ENCODE measurements around the gene TOM1L2.

The TOM1L2 gene

GRCh38 chr17:17866897-17867296 lies 105.3 kb downstream of the TOM1L2 start:
- H3K27ac ChIP-seq, result no peak overlapping the region
- TF ChIP-seq CTCF (IDR thresholded peaks at IDR 0.05) (no peak), ZFX (IDR thresholded peaks at IDR 0.05; ENCODE audit: borderline replicate concordance) (no peak)

- H3K27ac ChIP-seq, result no peak overlapping the region
- TF ChIP-seq ZFX (IDR thresholded peaks at IDR 0.05; ENCODE audit: borderline replicate concordance), result no peak
- no peak for TF ChIP-seq CTCF (IDR thresholded peaks at IDR 0.05)
These were observed 105.8 kb downstream of the TOM1L2 start for GRCh38 chr17:17866425-17866824.

- TF ChIP-seq CTCF (IDR thresholded peaks at IDR 0.05) (no peak), ZFX (IDR thresholded peaks at IDR 0.05; ENCODE audit: borderline replicate concordance) (no peak)
- no peak overlapping the region for H3K27ac ChIP-seq
These were observed 107.2 kb downstream of the TOM1L2 start for GRCh38 chr17:17865035-17865434.

- TF ChIP-seq ZFX (IDR thresholded peaks at IDR 0.05; ENCODE audit: borderline replicate concordance) (no peak), CTCF (IDR thresholded peaks at IDR 0.05) (no peak)
- H3K27ac ChIP-seq, result no peak overlapping the region
These were observed 111.5 kb downstream of the TOM1L2 start for GRCh38 chr17:17860766-17861107.

GRCh38 chr17:17859909-17860765 lies 112.1 kb downstream of the TOM1L2 start:
- H3K27ac ChIP-seq, result no peak overlapping the region
- TF ChIP-seq ZFX (IDR thresholded peaks at IDR 0.05; ENCODE audit: borderline replicate concordance) (no peak), CTCF (IDR thresholded peaks at IDR 0.05) (peak; percentile 96)

- TF ChIP-seq CTCF (IDR thresholded peaks at IDR 0.05) (no peak), ZFX (IDR thresholded peaks at IDR 0.05; ENCODE audit: borderline replicate concordance) (no peak)
These were observed 114.7 kb downstream of the TOM1L2 start for GRCh38 chr17:17857496-17857895.

GRCh38 chr17:17856386-17856785 lies 115.8 kb downstream of the TOM1L2 start:
- no peak overlapping the region for H3K27ac ChIP-seq
- TF ChIP-seq CTCF (IDR thresholded peaks at IDR 0.05) (no peak), ZFX (IDR thresholded peaks at IDR 0.05; ENCODE audit: borderline replicate concordance) (no peak)

More at GRCh38 chr17:17857496-17857895, 114.7 kb downstream of the TOM1L2 start:
- H3K27ac ChIP-seq, result no peak overlapping the region

All from 22Rv1 (cell line).